Right hindlimb (tissue), 1 donor: Measurements from ENCODE around the gene AXIN1.
"Not testable (repeated sequence)": the region's sequence is repeated elsewhere in the genome, so short reads cannot be mapped to it uniquely, and the experiment has no call there.

Experiments used
- DNase-seq: peaks from one replicate; pipeline ENCODE4 v3.0.0-alpha.2; 2018

AXIN1 gene

GRCh38 chr16:351804-352520 is 561 bp downstream of the AXIN1 start:
- peak; percentile 41 for DNase-seq

GRCh38 chr16:350203-350602 is 2.3 kb downstream of the AXIN1 start:
- DNase-seq: no peak

GRCh38 chr16:349211-349610 is 3.3 kb downstream of the AXIN1 start:
- DNase-seq: no peak

GRCh38 chr16:348495-348894 is 4.0 kb downstream of the AXIN1 start:
- not testable (repeated sequence) for DNase-seq

- no peak for DNase-seq
Observed at GRCh38 chr16:347203-347602, 5.3 kb downstream of the AXIN1 start.

- no peak for DNase-seq
Observed at GRCh38 chr16:346587-346986, 5.9 kb downstream of the AXIN1 start.

GRCh38 chr16:345772-346171 is 6.8 kb downstream of the AXIN1 start:
- DNase-seq: no peak

GRCh38 chr16:342455-343213 is 9.9 kb downstream of the AXIN1 start:
- DNase-seq: no peak

- DNase-seq: not testable (repeated sequence)
Observed at GRCh38 chr16:341974-342336, 10.6 kb downstream of the AXIN1 start.

- DNase-seq: not testable (repeated sequence)
Observed at GRCh38 chr16:341095-341973, 11.2 kb downstream of the AXIN1 start.

GRCh38 chr16:340370-341091 is 12.0 kb downstream of the AXIN1 start:
- DNase-seq: no peak

- no peak for DNase-seq
Observed at GRCh38 chr16:339680-340079, 12.8 kb downstream of the AXIN1 start.

GRCh38 chr16:337975-338575 is 14.4 kb downstream of the AXIN1 start:
- no peak for DNase-seq

- no peak for DNase-seq
Observed at GRCh38 chr16:337437-337836, 15.1 kb downstream of the AXIN1 start.

GRCh38 chr16:336269-336668 is 16.3 kb downstream of the AXIN1 start:
- no peak for DNase-seq

GRCh38 chr16:334861-335632 is 17.5 kb downstream of the AXIN1 start:
- DNase-seq: not testable (repeated sequence)

- DNase-seq: not testable (repeated sequence)
Observed at GRCh38 chr16:334164-334832, 18.2 kb downstream of the AXIN1 start.

- no peak for DNase-seq
Observed at GRCh38 chr16:333406-334094, 19.0 kb downstream of the AXIN1 start.

- not testable (repeated sequence) for DNase-seq
Observed at GRCh38 chr16:331181-331814, 21.2 kb downstream of the AXIN1 start.

- DNase-seq: no peak
Observed at GRCh38 chr16:330741-331140, 21.8 kb downstream of the AXIN1 start.
